HG02623 (cell line): Measurements from ENCODE around the gene SRA1.

Experiments used
- ATAC-seq: cut with Tn5 transposase; IDR thresholded peaks from one replicate; pipeline ENCODE4 v1.9.1; 2021; ENCODE audit warnings: moderate library complexity; ENCODE audit not compliant: unreplicated experiment

The SRA1 gene

DNA sequence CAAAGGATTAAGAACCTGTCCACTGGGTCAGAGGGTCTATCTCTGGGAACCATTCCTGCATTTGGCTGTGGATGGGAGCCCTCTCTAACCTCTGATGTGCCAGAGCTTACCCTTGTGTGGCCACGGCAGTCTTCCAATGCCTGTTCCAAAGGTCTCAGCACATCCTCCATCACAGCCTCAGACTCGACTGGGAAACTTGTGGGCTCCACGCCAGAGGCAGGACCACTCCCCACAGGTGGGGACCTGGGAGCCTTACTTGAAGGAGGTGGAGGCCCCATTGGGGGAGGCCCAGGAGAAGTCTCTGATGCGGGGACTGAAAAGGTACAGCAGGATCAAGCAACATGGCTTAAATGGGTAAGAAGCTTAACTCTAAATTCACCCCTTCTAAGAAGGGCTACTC lies 5.4 kb downstream of the SRA1 start:
- ATAC-seq = no peak

GRCh38 chr5:140550147-140551079 lies 6.9 kb downstream of the SRA1 start:
- ATAC-seq = no peak

GRCh38 chr5:140549237-140550144 lies 7.8 kb downstream of the SRA1 start:
- no peak for ATAC-seq

GRCh38 chr5:140548791-140549190 lies 8.5 kb downstream of the SRA1 start:
- no peak for ATAC-seq

DNA sequence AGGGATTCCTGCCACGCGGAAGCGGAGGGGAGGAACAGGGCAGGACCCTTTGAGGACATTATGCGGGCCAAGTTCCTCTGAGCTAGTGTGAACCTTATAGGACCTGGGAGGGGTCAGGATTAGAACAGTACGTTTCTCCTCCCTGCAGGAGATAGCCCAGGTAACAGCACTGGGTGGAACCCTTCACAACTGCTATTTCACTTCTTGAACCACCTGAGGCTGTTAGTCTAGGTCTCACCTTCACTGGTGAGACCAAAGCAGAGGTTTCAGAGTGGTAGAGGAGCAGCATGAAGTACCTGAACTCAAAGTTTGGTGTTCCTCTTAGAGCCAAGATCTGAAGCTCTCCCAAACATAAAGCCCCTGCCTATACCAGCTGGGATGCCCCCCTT lies 9.0 kb downstream of the SRA1 start:
- ATAC-seq = no peak

DNA sequence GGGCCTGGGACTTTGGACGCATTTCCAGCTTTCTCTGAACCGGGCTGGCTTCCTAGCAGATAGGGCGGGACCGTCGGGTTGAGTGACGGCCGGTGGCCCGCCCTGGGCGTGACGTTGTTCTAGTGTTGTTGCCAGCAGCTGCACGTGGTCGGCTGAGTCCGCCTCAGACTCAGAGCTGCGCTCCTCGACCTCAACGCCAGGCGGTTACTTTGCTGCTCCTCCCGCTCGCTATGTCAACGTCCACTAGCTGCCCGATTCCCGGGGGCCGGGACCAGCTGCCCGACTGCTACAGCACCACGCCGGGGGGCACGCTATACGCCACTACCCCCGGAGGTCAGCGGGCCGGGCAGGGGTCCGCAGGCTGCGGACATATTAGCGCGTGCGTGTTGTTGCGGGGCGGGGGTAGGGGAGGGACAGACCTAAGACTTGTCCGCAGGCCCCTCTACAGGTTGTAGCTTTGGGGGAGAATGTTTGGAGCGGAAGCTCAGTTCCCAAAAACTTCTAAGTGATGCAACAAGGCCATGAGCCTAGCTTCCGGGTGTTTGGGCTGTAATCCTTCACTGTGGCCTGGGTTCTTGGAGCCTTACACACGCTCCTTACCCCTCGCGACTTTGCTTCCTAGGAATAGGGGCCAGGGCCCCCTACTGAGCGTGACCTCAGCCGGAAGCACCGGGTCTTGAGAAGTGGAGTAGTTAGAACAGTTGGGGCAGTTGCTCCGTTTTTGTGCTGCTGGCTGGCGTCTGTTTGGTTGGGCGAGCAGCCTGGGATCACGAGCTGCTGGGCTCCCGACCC lies 9.6 kb downstream of the SRA1 start, which contains the start of gene EIF4EBP3:
Gene EIF4EBP3, plus strand, starts transcription at position 155 of the 792 bp plus-strand sequence. Its CDS starts 76 bp downstream, at position 231.
- peak; percentile 99 for ATAC-seq

GRCh38 chr5:140546851-140547507 lies 10.3 kb downstream of the SRA1 start:
- no peak for ATAC-seq

DNA sequence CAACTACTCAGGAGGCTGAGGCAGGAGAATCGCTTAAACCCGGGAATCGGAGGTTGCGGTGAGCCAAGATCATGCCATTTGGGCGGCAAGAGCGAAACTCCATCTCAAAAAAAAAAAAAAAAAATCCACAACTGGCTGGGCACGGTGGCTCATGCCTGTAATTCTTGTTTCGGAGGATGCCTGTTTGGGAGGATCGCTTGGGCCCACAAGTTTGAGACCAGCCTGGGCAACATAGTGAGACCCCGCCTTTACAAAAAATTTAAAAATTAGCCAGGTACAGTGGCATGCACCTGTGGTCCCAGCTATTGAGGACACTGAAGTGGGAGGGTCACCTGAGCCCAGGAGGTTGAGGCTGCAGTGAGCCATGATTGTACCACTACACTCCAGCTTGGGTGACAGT lies 11.7 kb downstream of the SRA1 start:
- no peak for ATAC-seq

- no peak for ATAC-seq
Measured at GRCh38 chr5:140544986-140545385, 12.3 kb downstream of the SRA1 start.

DNA sequence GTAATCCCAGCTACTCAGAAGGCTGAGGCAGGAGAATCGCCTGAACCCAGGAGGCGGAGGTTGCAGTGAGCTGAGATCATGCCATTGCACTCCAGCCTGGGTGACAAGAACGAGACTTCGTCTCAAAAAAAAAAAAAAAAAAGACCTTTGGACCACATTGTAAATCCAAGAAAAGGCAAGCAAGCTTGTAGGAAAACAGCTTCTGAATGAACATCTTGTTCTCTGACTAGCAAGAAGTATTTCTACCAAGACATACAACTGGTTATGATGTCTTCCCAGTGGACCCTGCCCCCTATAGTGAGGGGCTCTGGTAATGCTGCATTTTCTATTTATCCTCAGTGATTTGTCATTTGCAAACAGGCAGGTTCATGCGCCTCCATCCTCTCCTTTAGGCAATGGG lies 14.3 kb downstream of the SRA1 start:
- no peak for ATAC-seq

- no peak for ATAC-seq
Measured at GRCh38 chr5:140540227-140540626, 17.0 kb downstream of the SRA1 start.

DNA sequence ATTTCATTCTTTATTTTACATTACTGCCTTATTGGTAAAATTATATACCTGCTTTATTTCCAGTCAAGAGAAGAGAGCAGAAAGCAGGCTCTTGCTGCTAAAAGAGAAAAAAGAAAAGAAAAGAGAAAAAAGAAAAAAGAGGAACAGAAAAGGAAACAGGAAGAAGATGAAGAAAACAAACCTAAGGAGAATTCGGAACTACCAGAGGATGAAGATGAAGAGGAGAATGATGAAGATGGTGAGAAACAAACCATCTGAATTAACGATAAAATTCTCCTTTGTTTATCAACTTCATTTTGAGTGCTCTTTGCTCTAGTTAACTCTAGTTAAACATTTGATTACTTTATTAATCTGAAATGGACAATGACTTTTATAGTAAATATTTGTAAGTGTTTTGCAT lies 33.3 kb downstream of the SRA1 start:
- no peak for ATAC-seq

GRCh38 chr5:140513124-140513523 lies 44.1 kb downstream of the SRA1 start:
- ATAC-seq = no peak

DNA sequence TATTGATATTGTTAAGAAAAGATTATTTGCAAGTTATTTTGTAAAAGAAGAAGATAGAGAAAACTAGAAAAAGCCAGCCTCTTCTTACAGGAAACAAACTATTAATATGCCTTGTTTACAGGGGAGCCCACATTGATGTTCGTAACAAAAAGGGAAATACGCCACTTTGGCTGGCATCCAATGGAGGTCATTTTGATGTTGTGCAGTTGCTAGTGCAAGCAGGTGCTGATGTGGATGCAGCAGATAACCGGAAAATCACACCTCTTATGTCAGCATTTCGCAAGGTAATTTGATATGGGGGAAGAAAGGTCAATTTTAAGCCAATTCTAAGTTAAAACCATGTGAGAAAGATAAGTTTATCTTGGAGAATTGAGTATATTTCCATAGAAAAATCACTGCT lies 47.4 kb downstream of the SRA1 start:
- no peak for ATAC-seq

- no peak for ATAC-seq
Measured at GRCh38 chr5:140502834-140503233, 54.4 kb downstream of the SRA1 start.
